HL-60 (cell line): ENCODE data around the gene SCN2A.

Experiments used
- DNase-seq, 2 experiments: peaks; one replicate each; pipeline ENCODE4 v3.0.0-alpha.2; 2010 to 2020; ENCODE audit warnings: low read depth in 1 of 2, low spot score in 1 of 2
- H3K27ac ChIP-seq: fragments of 250-450 bp; sonication (Bioruptor Pico); replicated peaks from 2 replicates; pipeline ENCODE4 v1.5.1; 2020; ENCODE audit warnings: mild to moderate bottlenecking, moderate library complexity
- H3K27me3 ChIP-seq: fragments of 250-450 bp; sonication (Bioruptor Pico); 2 replicates; pipeline ENCODE4 v1.5.1; 2021; ENCODE audit warnings: mild to moderate bottlenecking, moderate library complexity; ENCODE audit not compliant: insufficient read depth, poor library complexity, severe bottlenecking
- H3K4me3 ChIP-seq: replicated peaks from 2 replicates; pipeline ENCODE4 v1.5.1; 2011; ENCODE audit warnings: mild to moderate bottlenecking, control low read depth, low read length; ENCODE audit not compliant: insufficient read depth
- GABPA ChIP-seq: IDR thresholded peaks from 2 replicates; pipeline ENCODE4 v1.6.1; 2012; ENCODE audit warnings: low read depth
- POLR2AphosphoS5 ChIP-seq: IDR thresholded peaks from 2 replicates; pipeline ENCODE4 v1.6.1; 2012; ENCODE audit warnings: low read depth
- SPI1 ChIP-seq: IDR thresholded peaks from 2 replicates; pipeline ENCODE4 v1.6.1; 2012; ENCODE audit warnings: low read depth, mild to moderate bottlenecking, borderline replicate concordance
- TF ChIP-seq, protein P1 (sequence below): IDR thresholded peaks from 2 replicates; pipeline ENCODE4 v1.6.1; 2012; ENCODE audit warnings: low read depth; ENCODE audit not compliant: insufficient replicate concordance
- TF ChIP-seq, protein P2 (sequence below): IDR thresholded peaks from one replicate; pipeline ENCODE4 v1.5.1; 2011; ENCODE audit warnings: low read length, control low read depth, inconsistent platforms; ENCODE audit not compliant: insufficient read depth

The SCN2A gene

DNA sequence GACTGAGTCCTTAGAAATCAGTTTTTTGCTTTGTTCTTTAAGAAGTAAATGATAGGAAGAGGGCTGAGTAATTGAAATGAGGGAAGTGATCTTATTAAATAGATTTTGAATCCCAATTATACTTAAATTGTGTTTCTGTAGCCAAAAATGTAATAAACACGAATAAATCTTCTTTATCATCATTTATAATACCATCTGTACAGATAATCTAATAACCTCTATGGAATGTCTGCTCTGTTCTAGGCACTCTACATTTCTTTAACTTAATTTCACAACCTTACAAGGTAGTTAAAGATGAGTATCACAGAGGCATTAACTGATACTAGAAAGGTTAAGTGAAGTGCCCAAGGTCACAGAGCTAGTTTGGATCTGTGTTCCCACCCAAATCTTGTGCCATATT is 14.3 kb upstream of the SCN2A start:
- no peaks in the 10 kb centered on the region for H3K27me3 ChIP-seq
- TF ChIP-seq SPI1 (no peak), POLR2AphosphoS5 (no peak), GABPA (no peak)
- TF ChIP-seq, protein P1, sequence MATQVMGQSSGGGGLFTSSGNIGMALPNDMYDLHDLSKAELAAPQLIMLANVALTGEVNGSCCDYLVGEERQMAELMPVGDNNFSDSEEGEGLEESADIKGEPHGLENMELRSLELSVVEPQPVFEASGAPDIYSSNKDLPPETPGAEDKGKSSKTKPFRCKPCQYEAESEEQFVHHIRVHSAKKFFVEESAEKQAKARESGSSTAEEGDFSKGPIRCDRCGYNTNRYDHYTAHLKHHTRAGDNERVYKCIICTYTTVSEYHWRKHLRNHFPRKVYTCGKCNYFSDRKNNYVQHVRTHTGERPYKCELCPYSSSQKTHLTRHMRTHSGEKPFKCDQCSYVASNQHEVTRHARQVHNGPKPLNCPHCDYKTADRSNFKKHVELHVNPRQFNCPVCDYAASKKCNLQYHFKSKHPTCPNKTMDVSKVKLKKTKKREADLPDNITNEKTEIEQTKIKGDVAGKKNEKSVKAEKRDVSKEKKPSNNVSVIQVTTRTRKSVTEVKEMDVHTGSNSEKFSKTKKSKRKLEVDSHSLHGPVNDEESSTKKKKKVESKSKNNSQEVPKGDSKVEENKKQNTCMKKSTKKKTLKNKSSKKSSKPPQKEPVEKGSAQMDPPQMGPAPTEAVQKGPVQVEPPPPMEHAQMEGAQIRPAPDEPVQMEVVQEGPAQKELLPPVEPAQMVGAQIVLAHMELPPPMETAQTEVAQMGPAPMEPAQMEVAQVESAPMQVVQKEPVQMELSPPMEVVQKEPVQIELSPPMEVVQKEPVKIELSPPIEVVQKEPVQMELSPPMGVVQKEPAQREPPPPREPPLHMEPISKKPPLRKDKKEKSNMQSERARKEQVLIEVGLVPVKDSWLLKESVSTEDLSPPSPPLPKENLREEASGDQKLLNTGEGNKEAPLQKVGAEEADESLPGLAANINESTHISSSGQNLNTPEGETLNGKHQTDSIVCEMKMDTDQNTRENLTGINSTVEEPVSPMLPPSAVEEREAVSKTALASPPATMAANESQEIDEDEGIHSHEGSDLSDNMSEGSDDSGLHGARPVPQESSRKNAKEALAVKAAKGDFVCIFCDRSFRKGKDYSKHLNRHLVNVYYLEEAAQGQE = no peak
- TF ChIP-seq, protein P2, sequence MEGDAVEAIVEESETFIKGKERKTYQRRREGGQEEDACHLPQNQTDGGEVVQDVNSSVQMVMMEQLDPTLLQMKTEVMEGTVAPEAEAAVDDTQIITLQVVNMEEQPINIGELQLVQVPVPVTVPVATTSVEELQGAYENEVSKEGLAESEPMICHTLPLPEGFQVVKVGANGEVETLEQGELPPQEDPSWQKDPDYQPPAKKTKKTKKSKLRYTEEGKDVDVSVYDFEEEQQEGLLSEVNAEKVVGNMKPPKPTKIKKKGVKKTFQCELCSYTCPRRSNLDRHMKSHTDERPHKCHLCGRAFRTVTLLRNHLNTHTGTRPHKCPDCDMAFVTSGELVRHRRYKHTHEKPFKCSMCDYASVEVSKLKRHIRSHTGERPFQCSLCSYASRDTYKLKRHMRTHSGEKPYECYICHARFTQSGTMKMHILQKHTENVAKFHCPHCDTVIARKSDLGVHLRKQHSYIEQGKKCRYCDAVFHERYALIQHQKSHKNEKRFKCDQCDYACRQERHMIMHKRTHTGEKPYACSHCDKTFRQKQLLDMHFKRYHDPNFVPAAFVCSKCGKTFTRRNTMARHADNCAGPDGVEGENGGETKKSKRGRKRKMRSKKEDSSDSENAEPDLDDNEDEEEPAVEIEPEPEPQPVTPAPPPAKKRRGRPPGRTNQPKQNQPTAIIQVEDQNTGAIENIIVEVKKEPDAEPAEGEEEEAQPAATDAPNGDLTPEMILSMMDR = no peak
- DNase-seq = no peak
- H3K27ac ChIP-seq = no peak overlapping the region
- no peak overlapping the region for H3K4me3 ChIP-seq

DNA sequence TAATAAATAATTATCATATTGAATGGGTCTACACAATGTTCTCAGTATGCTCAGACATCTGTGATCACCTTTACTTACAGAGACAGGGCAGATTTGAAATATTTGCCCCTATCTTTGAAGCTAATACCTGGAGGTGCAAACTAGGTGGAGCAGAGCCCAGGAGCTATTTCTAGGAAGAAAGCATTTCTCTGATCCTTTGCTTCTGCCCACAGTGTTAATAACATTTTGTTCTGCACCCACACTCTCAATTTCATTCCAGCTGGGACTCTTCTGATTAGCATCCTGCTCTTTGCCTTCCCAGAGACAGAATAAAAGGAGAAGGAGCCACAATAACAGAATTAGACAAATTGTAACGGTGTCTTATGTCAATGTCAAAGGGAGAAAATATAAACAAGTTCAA is 11.6 kb upstream of the SCN2A start:
- Histone ChIP-seq H3K27me3 (no peaks in the 10 kb centered on the region), H3K27ac (no peak overlapping the region), H3K4me3 (no peak overlapping the region)
- TF ChIP-seq, protein P2 = no peak
- TF ChIP-seq, protein P1 = no peak
- TF ChIP-seq SPI1 (no peak), POLR2AphosphoS5 (no peak), GABPA (no peak)
- no peak for DNase-seq

DNA sequence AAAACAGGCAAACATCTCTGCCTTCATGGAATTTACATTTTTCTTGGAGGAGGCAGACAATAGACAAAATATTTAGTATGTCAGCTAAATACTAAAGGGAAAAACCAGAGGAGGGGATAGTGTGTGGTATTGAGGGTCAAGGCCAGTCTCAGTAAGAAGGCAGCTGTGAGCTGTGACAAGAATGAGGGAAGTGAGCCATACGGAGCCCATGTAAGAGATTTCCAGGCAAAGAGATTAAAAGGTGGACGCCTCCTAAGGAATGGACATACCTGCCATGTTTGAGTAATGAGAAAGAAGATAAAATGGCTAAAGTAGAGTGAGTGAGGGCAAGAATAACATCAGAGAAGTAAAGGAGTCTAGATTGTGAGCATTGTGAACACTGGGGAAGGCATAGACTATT is 2.2 kb upstream of the SCN2A start:
- TF ChIP-seq GABPA = no peak
- TF ChIP-seq, protein P2 = no peak
- TF ChIP-seq POLR2AphosphoS5 = no peak
- TF ChIP-seq, protein P1 = no peak
- TF ChIP-seq SPI1 = no peak
- Histone ChIP-seq H3K27ac (no peak overlapping the region), H3K4me3 (no peak overlapping the region), H3K27me3 (no peaks in the 10 kb centered on the region)
- DNase-seq = no peak
